Large intestine (tissue), 3 donors: ENCODE measurements around the gene IFNAR2. TPM values are rescaled to one million over a fixed set of nuclear protein-coding genes. Genes with fewer than 3 reads are reported as not detected.
"Not testable (repeated sequence)": the region's sequence is repeated elsewhere in the genome, so short reads cannot be mapped to it uniquely, and the experiment has no call there.

Source experiments
- DNase-seq, 2 donors: peaks; one replicate each; pipeline versions ENCODE4 v3.0.0 to v3.0.0-alpha.2; 2013
- H3K27ac ChIP-seq: one replicate; pipeline ENCODE4 v1.5.1; 2013; ENCODE audit warnings: low read length
- H3K27me3 ChIP-seq: 2 replicates; pipeline ENCODE4 v1.6.1; 2013; ENCODE audit warnings: low read length; ENCODE audit not compliant: control insufficient read depth, insufficient read depth
- H3K36me3 ChIP-seq: 2 replicates; pipeline ENCODE4 v1.6.1; 2013; ENCODE audit warnings: low read length; ENCODE audit not compliant: control insufficient read depth, insufficient read depth
- H3K4me1 ChIP-seq: one replicate; pipeline ENCODE4 v1.6.1; 2013; ENCODE audit warnings: low read length; ENCODE audit not compliant: control insufficient read depth, insufficient read depth
- H3K4me3 ChIP-seq: one replicate; pipeline ENCODE4 v1.5.1; 2013; ENCODE audit warnings: low read length
- H3K9me3 ChIP-seq: one replicate; pipeline ENCODE4 v1.6.1; 2013; ENCODE audit warnings: mild to moderate bottlenecking, low read depth, low read length, moderate library complexity; ENCODE audit not compliant: control insufficient read depth
- WGBS: methylation state at CpG from one replicate; pipeline ENCODE4 v1.1.5; 2013; ENCODE audit warnings: low lambda C conversion rate; ENCODE audit not compliant: insufficient coverage; 5-methylcytosine and 5-hydroxymethylcytosine counted together
- polyA plus RNA-seq: library from polyadenylated mRNA; unstranded; fragments of 120-200 nt; gene quantifications from one replicate; pipeline ENCODE4 v1.2.1, GENCODE V29; 2013

IFNAR2 gene
- polyA plus RNA-seq, 1 donor = 45.7 TPM

- Histone ChIP-seq H3K27ac (peak overlapping the region; percentile 30), H3K27me3 (no peaks in the 10 kb centered on the region), H3K4me3 (no peak overlapping the region), H3K4me1 (peaks cover 25% of the 10 kb centered on the region), H3K9me3 (no peaks in the 10 kb centered on the region), H3K36me3 (peaks cover 9% of the 10 kb centered on the region)
- DNase-seq = peak in 1 of 2 donors; percentile 63
- 52% methylated on average over 3 of the region's 5 CpGs for WGBS
Measured at GRCh38 chr21:33232291-33233034, 2.7 kb downstream of the IFNAR2 start.

GRCh38 chr21:33234635-33235520, 5.1 kb downstream of the IFNAR2 start:
- H3K9me3 ChIP-seq = no peaks in the 10 kb centered on the region
- H3K4me1 ChIP-seq = peaks cover 15% of the 10 kb centered on the region
- 100% methylated on average over 1 of the region's 3 CpGs for WGBS
- H3K36me3 ChIP-seq = peaks cover 11% of the 10 kb centered on the region
- H3K27me3 ChIP-seq = no peaks in the 10 kb centered on the region
- no peak overlapping the region for H3K27ac ChIP-seq
- no peak for DNase-seq
- H3K4me3 ChIP-seq = no peak overlapping the region

GRCh38 chr21:33236013-33236686, 6.4 kb downstream of the IFNAR2 start:
- no peak for DNase-seq
- no peak overlapping the region for H3K4me3 ChIP-seq
- WGBS = no CpG with 5 or more reads among the region's 6 CpGs
- no peaks in the 10 kb centered on the region for H3K9me3 ChIP-seq
- peaks cover 11% of the 10 kb centered on the region for H3K36me3 ChIP-seq
- no peak overlapping the region for H3K27ac ChIP-seq
- no peaks in the 10 kb centered on the region for H3K27me3 ChIP-seq
- H3K4me1 ChIP-seq = peaks cover 15% of the 10 kb centered on the region

GRCh38 chr21:33236766-33237165, 7.0 kb downstream of the IFNAR2 start:
- Histone ChIP-seq H3K27ac (no peak overlapping the region), H3K4me1 (peaks cover 10% of the 10 kb centered on the region), H3K4me3 (no peak overlapping the region), H3K9me3 (no peaks in the 10 kb centered on the region), H3K27me3 (no peaks in the 10 kb centered on the region), H3K36me3 (peaks cover 12% of the 10 kb centered on the region)
- no peak for DNase-seq
- WGBS = no CpG with 5 or more reads among the region's 2 CpGs

- peaks cover 5% of the 10 kb centered on the region for H3K4me1 ChIP-seq
- H3K36me3 ChIP-seq = peaks cover 14% of the 10 kb centered on the region
- H3K9me3 ChIP-seq = no peaks in the 10 kb centered on the region
- no CpG with 5 or more reads among the region's 3 CpGs for WGBS
- H3K4me3 ChIP-seq = no peak overlapping the region
- DNase-seq = no peak
- no peaks in the 10 kb centered on the region for H3K27me3 ChIP-seq
- H3K27ac ChIP-seq = no peak overlapping the region
Measured at GRCh38 chr21:33237486-33237885, 7.7 kb downstream of the IFNAR2 start.

- no peaks in the 10 kb centered on the region for H3K27me3 ChIP-seq
- WGBS = 100% methylated on average over 3 of the region's 4 CpGs
- H3K4me3 ChIP-seq = no peak overlapping the region
- peaks cover 17% of the 10 kb centered on the region for H3K36me3 ChIP-seq
- no peak for DNase-seq
- H3K4me1 ChIP-seq = peaks cover 4% of the 10 kb centered on the region
- no peaks in the 10 kb centered on the region for H3K9me3 ChIP-seq
- H3K27ac ChIP-seq = no peak overlapping the region
Measured at GRCh38 chr21:33238146-33238545, 8.4 kb downstream of the IFNAR2 start.

GRCh38 chr21:33238565-33239255, 9.0 kb downstream of the IFNAR2 start:
- DNase-seq = no peak
- H3K27ac ChIP-seq = no peak overlapping the region
- no peaks in the 10 kb centered on the region for H3K4me1 ChIP-seq
- WGBS = 0% methylated on average over 1 of the region's 7 CpGs
- no peaks in the 10 kb centered on the region for H3K27me3 ChIP-seq
- H3K9me3 ChIP-seq = no peaks in the 10 kb centered on the region
- no peak overlapping the region for H3K4me3 ChIP-seq
- H3K36me3 ChIP-seq = peaks cover 21% of the 10 kb centered on the region

GRCh38 chr21:33239559-33240127, 9.9 kb downstream of the IFNAR2 start:
- not testable (repeated sequence) for H3K27ac ChIP-seq, H3K27me3 ChIP-seq, H3K4me1 ChIP-seq, DNase-seq, H3K4me3 ChIP-seq, H3K9me3 ChIP-seq
- peaks cover 25% of the 10 kb centered on the region for H3K36me3 ChIP-seq

GRCh38 chr21:33240404-33240803, 10.7 kb downstream of the IFNAR2 start:
- H3K4me3 ChIP-seq = no peak overlapping the region
- no peaks in the 10 kb centered on the region for H3K4me1 ChIP-seq
- no peak overlapping the region for H3K27ac ChIP-seq
- DNase-seq = no peak
- peaks cover 29% of the 10 kb centered on the region for H3K36me3 ChIP-seq
- H3K9me3 ChIP-seq = no peaks in the 10 kb centered on the region
- H3K27me3 ChIP-seq = no peaks in the 10 kb centered on the region
- no CpG with 5 or more reads among the region's 2 CpGs for whole genome bisulfite sequencing

- no peak overlapping the region for H3K27ac ChIP-seq
- no peaks in the 10 kb centered on the region for H3K9me3 ChIP-seq
- no peak for DNase-seq
- H3K4me3 ChIP-seq = no peak overlapping the region
- no peaks in the 10 kb centered on the region for H3K27me3 ChIP-seq
- peaks cover 34% of the 10 kb centered on the region for H3K36me3 ChIP-seq
- no peaks in the 10 kb centered on the region for H3K4me1 ChIP-seq
- WGBS = 88% methylated on average over 1 of the region's 2 CpGs
Measured at GRCh38 chr21:33241846-33242245, 12.1 kb downstream of the IFNAR2 start.
